Mesodermal cell (in vitro differentiated cells): ENCODE measurements around the gene CHST1.

ENCODE experiments used
- H3K27ac ChIP-seq: 2 replicates; pipeline ENCODE4 v1.7.0; 2013; ENCODE audit warnings: mild to moderate bottlenecking, low read depth, low read length, moderate library complexity; ENCODE audit not compliant: severe bottlenecking
- H3K36me3 ChIP-seq: 2 replicates; pipeline ENCODE4 v1.7.1; 2013; ENCODE audit warnings: mild to moderate bottlenecking, low read length, moderate library complexity; ENCODE audit not compliant: control insufficient read depth, insufficient read depth
- H3K4me1 ChIP-seq: one replicate; pipeline ENCODE4 v1.7.1; 2013; ENCODE audit warnings: mild to moderate bottlenecking, low read length; ENCODE audit not compliant: insufficient read depth, control insufficient read depth, poor library complexity, severe bottlenecking
- H3K4me3 ChIP-seq: 2 replicates; pipeline ENCODE4 v1.7.0; 2013; ENCODE audit warnings: low read length, control low read depth, mild to moderate bottlenecking; ENCODE audit not compliant: insufficient read depth, poor library complexity, severe bottlenecking; ENCODE audit errors: extremely low read depth
- H3K9me3 ChIP-seq: 2 replicates; pipeline ENCODE4 v1.7.1; 2013; ENCODE audit warnings: mild to moderate bottlenecking, low read length, moderate library complexity; ENCODE audit not compliant: control insufficient read depth
- whole genome bisulfite sequencing, 2 experiments: methylation state at CpG; one replicate each; pipeline ENCODE4 v1.1.5; 2013; ENCODE audit warnings: missing lambda C conversion rate in 2 of 2; ENCODE audit not compliant: insufficient coverage in 2 of 2; 5-methylcytosine and 5-hydroxymethylcytosine counted together

CHST1 gene

DNA sequence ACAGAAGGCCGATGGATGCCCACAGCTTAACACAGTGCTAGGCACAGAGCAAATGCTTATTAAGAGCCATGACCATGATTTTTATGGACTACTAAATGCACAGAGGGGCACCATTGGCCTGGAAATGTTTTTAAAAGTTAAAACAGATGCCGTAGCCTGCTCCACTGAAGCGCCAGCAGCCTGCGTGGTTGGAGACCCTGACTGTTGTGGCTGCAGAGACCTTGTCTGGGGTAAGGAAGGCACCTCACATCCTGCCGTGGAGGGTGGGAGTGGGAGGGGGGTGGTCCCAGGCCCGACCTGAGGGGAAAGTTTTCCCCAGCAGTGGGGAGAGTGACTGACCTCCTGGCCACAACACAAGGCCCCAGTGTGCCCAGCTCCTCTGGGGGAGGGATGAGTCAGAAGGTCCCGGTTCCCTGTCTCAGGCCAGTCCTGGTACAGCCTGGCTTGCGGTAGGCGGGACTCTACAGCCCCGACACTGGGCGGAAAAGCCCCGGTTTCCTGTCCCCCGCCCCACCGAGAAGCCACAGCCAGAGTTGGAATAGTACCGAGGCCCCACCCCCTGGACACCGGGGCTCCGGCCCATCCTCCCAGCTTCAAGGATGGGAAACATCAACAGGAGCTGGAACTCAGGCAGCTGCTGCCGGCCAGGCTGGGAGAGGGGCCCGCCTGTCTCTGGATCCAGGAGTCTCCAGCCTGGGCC, 7.0 kb downstream of the CHST1 start:
- no peaks in the 10 kb centered on the region for H3K9me3 ChIP-seq
- peak overlapping the region; percentile 77 for H3K27ac ChIP-seq
- 27 to 29% methylated on average over 18 of the region's 19 CpGs for WGBS, 2 experiments
- H3K36me3 ChIP-seq, result no peaks in the 10 kb centered on the region
- peaks cover 80% of the 10 kb centered on the region for H3K4me1 ChIP-seq
- no peak overlapping the region for H3K4me3 ChIP-seq

DNA sequence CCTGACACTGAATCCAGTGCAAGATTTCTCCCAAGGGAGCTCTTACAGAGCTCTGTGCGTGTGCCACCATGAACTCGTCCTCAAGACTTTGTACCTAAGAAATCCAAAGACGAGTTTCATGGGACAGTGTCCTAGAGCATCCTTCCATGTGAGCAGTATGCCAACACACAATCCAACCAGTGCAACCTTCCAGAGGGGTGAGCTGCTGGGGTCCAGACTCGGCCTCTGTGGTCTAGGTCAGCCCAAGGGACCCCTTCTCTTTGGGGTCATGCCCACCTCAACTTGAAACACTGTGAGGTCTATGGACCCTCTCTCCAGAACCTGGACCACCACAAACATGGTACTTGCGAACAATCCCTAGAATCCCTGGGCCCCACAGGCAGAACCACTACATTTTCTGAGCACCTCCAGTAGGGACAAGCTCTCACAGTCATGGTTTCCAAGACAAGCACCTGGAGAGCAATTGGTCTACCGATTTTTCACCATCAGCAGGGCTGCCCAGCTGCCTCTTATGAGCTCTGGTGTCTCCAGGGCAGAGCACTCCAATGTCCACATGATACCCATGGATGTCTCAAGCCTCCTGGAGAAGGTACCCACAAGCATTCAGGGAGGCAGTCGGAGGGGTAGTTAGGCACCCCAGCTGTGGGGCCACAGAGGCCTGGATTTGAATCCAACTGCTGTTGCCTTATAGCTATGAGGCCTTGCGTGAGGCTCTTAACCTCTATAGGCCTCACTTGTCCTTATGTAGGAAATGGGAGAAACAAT, 7.7 kb downstream of the CHST1 start:
- Histone ChIP-seq H3K4me3 (no peak overlapping the region), H3K27ac (peak overlapping the region; percentile 77), H3K4me1 (peaks cover 79% of the 10 kb centered on the region), H3K36me3 (no peaks in the 10 kb centered on the region), H3K9me3 (no peaks in the 10 kb centered on the region)
- WGBS, 2 experiments, result 97% methylated on average over 5 to 8 of the region's 8 CpGs

DNA sequence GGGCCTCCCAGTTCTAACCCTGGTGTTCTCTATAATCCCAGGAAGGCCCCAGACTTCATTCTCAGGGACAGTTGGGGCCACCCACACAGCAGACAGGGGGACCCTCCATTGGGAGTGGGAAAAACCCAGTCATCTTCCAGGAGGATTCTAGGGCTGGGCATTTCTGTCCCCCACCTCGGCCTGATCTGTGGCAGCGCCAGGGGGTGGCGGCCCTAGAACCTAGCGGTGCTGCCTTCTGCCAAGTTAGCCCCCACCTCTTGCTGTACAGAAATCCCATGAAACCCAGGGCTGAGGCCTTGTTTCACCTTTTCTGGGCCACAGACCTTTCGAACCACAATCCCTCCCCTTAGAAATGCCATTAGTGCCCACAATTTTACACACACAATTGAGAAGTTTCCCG, 9.6 kb downstream of the CHST1 start:
- H3K4me1 ChIP-seq, result peaks cover 67% of the 10 kb centered on the region
- WGBS, 2 experiments, result 96 to 98% methylated on average over 5 to 6 of the region's 6 CpGs
- H3K36me3 ChIP-seq, result no peaks in the 10 kb centered on the region
- no peak overlapping the region for H3K4me3 ChIP-seq
- H3K27ac ChIP-seq, result no peak overlapping the region
- no peaks in the 10 kb centered on the region for H3K9me3 ChIP-seq

- 20% methylated on average over 5 to 12 of the region's 16 CpGs for WGBS, 2 experiments
- Histone ChIP-seq H3K27ac (no peak overlapping the region), H3K9me3 (no peaks in the 10 kb centered on the region), H3K4me1 (peaks cover 62% of the 10 kb centered on the region), H3K36me3 (no peaks in the 10 kb centered on the region), H3K4me3 (no peak overlapping the region)
Observed at GRCh38 chr11:45655347-45655756, 10.1 kb downstream of the CHST1 start.

GRCh38 chr11:45655012-45655283, 10.5 kb downstream of the CHST1 start:
- peaks cover 58% of the 10 kb centered on the region for H3K4me1 ChIP-seq
- H3K27ac ChIP-seq, result no peak overlapping the region
- 57 to 100% methylated on average over 1 of the region's 2 CpGs for WGBS, 2 experiments
- H3K9me3 ChIP-seq, result no peaks in the 10 kb centered on the region
- H3K36me3 ChIP-seq, result no peaks in the 10 kb centered on the region
- no peak overlapping the region for H3K4me3 ChIP-seq

DNA sequence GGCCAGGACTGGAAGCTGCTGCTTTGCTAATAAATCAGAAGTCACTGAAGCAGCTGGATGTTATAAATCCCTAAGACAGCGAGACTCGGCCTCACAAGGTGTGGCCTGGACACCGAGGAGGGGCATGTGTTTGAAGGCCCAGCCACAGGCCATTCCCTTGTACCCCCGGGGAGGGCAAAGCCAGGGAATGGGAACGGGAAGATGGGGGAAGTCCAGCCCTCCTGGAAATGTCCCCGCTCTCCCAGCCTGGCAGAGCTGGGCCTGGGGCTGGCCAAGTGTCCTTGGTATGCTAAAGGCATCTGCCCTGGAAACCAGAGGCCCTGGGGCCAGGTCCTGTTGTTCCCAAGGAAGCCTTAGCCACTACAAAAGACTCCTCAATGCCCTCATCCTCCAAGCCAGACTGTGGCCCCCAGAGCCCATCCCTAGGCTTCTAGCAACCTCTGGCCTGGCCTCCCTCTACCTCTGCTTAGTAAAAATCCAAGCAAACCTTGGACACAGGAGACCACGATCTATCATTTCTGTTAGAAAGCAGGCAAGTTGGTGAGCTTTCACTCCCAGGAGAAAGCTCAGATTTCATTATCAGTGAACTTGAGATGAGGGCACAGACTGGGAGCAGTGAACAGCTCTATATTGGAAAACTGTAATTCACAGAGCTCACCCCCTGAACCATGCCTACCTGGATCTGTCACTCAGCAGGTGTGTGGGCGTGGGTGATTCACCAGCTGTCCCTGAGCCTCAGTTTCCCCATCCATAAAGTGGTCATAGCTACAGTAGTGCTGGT, 11.0 kb downstream of the CHST1 start:
- Histone ChIP-seq H3K27ac (no peak overlapping the region), H3K9me3 (no peaks in the 10 kb centered on the region), H3K36me3 (no peaks in the 10 kb centered on the region), H3K4me3 (no peak overlapping the region), H3K4me1 (peaks cover 52% of the 10 kb centered on the region)
- WGBS, 2 experiments, result 86 to 93% methylated on average over 6 to 7 of the region's 8 CpGs

DNA sequence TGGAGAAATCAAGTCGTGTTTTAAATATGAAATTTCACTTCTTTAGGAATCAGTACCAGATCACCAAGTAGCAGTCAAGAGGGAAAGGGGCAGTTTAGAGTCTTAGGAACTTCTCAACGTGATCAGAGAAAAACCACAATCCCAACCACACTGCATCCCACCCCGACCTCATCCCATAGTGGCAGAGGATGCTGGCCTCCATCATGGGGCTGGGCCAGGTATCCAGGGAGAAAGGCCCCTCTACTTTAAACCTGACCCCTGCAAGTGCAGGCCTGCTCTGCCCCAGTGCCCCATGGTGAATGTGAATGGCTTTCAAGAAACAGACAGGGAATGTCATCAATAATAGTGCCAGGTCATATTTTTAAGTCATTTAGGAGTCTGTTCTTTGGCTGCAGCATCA, 12.1 kb downstream of the CHST1 start:
- H3K9me3 ChIP-seq, result no peaks in the 10 kb centered on the region
- H3K4me3 ChIP-seq, result no peak overlapping the region
- H3K4me1 ChIP-seq, result peaks cover 42% of the 10 kb centered on the region
- WGBS, 2 experiments, result 93% methylated on average over 2 of the region's 3 CpGs; no CpG with 5 or more reads in 1 of the 2 experiments
- H3K36me3 ChIP-seq, result no peaks in the 10 kb centered on the region
- H3K27ac ChIP-seq, result no peak overlapping the region

DNA sequence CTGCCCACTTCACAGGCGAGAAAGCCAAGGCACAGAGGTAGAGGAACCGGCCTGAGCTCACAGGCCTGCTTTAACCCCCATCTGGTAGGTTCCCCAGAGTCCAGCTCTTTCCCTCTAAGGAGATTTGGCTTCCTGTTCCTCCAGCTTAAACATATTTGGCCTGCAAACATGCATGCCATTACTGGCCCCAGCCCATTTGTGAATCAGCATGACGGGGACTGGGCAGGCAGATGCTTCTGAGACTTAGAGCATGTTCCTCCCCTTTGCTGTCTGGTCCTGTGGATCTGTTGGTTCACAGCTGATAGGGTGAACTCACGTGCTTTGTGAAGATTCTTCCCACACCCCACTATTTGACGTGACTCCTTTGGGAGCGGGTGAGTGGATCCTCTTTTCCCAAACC, 12.6 kb downstream of the CHST1 start:
- H3K4me1 ChIP-seq, result peaks cover 37% of the 10 kb centered on the region
- no peaks in the 10 kb centered on the region for H3K36me3 ChIP-seq
- WGBS, 2 experiments, result 93% methylated on average over 3 to 6 of the region's 6 CpGs
- H3K9me3 ChIP-seq, result no peaks in the 10 kb centered on the region
- H3K4me3 ChIP-seq, result no peak overlapping the region
- no peak overlapping the region for H3K27ac ChIP-seq

GRCh38 chr11:45651841-45652749, 13.3 kb downstream of the CHST1 start:
- H3K4me3 ChIP-seq, result no peak overlapping the region
- no peak overlapping the region for H3K27ac ChIP-seq
- H3K4me1 ChIP-seq, result peaks cover 31% of the 10 kb centered on the region
- H3K9me3 ChIP-seq, result no peaks in the 10 kb centered on the region
- H3K36me3 ChIP-seq, result no peaks in the 10 kb centered on the region
- WGBS, 2 experiments, result 85 to 86% methylated on average over 18 of the region's 20 CpGs

DNA sequence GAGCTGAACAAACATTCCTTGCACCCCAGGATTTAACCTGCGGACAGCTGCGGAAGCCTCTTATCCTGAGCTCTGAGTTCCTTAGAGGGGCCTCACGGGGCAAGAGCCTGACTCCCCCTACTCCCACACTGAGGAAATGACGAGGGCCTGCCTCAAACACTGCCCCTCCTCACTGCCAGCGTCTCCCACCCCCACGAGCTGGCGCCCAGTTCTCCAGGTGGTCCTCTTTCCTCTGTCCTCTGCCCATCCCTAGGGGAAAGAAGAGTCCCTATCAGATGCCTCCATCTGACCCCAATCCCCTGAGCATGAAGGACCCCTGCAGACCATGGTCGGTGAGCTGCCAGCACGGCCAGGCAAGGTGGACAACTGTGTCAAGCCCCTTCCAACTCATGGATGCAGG, 14.3 kb downstream of the CHST1 start:
- Histone ChIP-seq H3K4me1 (peaks cover 26% of the 10 kb centered on the region), H3K27ac (no peak overlapping the region), H3K9me3 (no peaks in the 10 kb centered on the region), H3K36me3 (no peaks in the 10 kb centered on the region), H3K4me3 (no peak overlapping the region)
- WGBS, 2 experiments, result 82 to 92% methylated on average over 7 of the region's 9 CpGs
